ENCODE data around the gene AHCY. TPM values are rescaled to one million over a fixed set of nuclear protein-coding genes. Genes with fewer than 3 reads are reported as not detected.
A peak's percentile ranks its signal among the peaks of the same experiment; 100 is the strongest.
"Not testable (repeated sequence)": the region's sequence is repeated elsewhere in the genome, so short reads cannot be mapped to it uniquely, and the experiment has no call there.

Gene AHCY
- total RNA-seq, 1 experiment from 2014 or later, result 251 TPM

GRCh38 chr20:34264141-34264540 is 39.0 kb downstream of the AHCY start:
- H3K27me3 ChIP-seq, result no peaks in the 10 kb centered on the region
- H3K4me3 ChIP-seq, result no peak overlapping the region

GRCh38 chr20:34263468-34263867 is 39.7 kb downstream of the AHCY start:
- not testable (repeated sequence) for H3K9me3 ChIP-seq (replicated peaks); H3K27me3 ChIP-seq; H3K4me1 ChIP-seq; H3K27ac ChIP-seq; H3K36me3 ChIP-seq; DNase-seq; H3K4me3 ChIP-seq

More at GRCh38 chr20:34264141-34264540, 39.0 kb downstream of the AHCY start:
- H3K4me1 ChIP-seq, result no peaks in the 10 kb centered on the region
- no peak overlapping the region for H3K27ac ChIP-seq
- no peak for DNase-seq
- no peaks in the 10 kb centered on the region for H3K9me3 ChIP-seq (replicated peaks)
- H3K36me3 ChIP-seq, result no peaks in the 10 kb centered on the region

- no peaks in the 10 kb centered on the region for H3K27me3 ChIP-seq
- no peak overlapping the region for H3K4me3 ChIP-seq
- H3K4me1 ChIP-seq, result no peaks in the 10 kb centered on the region
- DNase-seq, result no peak
- H3K9me3 ChIP-seq (replicated peaks), result no peaks in the 10 kb centered on the region
- H3K36me3 ChIP-seq, result no peaks in the 10 kb centered on the region
- no peak overlapping the region for H3K27ac ChIP-seq
Measured at GRCh38 chr20:34262488-34263288, 40.5 kb downstream of the AHCY start.

GRCh38 chr20:34260208-34260942 is 42.8 kb downstream of the AHCY start:
- Histone ChIP-seq H3K27ac (no peak overlapping the region), H3K4me1 (no peaks in the 10 kb centered on the region), H3K27me3 (no peaks in the 10 kb centered on the region), H3K4me3 (no peak overlapping the region), H3K9me3 (replicated peaks) (no peaks in the 10 kb centered on the region), H3K36me3 (no peaks in the 10 kb centered on the region)
- no peak for DNase-seq

- DNase-seq, result no peak
- Histone ChIP-seq H3K9me3 (replicated peaks) (no peaks in the 10 kb centered on the region), H3K4me1 (no peaks in the 10 kb centered on the region), H3K36me3 (no peaks in the 10 kb centered on the region), H3K27ac (no peak overlapping the region), H3K27me3 (no peaks in the 10 kb centered on the region), H3K4me3 (no peak overlapping the region)
Measured at GRCh38 chr20:34256629-34257124, 46.5 kb downstream of the AHCY start.

GRCh38 chr20:34254979-34255378 is 48.2 kb downstream of the AHCY start:
- H3K36me3 ChIP-seq, result no peaks in the 10 kb centered on the region
- DNase-seq, result no peak
- H3K27me3 ChIP-seq, result no peaks in the 10 kb centered on the region

GRCh38 chr20:34252431-34253086 is 50.6 kb downstream of the AHCY start:
- not testable (repeated sequence) for H3K27me3 ChIP-seq; H3K36me3 ChIP-seq; H3K9me3 ChIP-seq (replicated peaks); H3K27ac ChIP-seq; DNase-seq; H3K4me3 ChIP-seq
- H3K4me1 ChIP-seq, result peaks cover 12% of the 10 kb centered on the region

More at GRCh38 chr20:34254979-34255378, 48.2 kb downstream of the AHCY start:
- Histone ChIP-seq H3K9me3 (replicated peaks) (no peaks in the 10 kb centered on the region), H3K4me3 (no peak overlapping the region), H3K27ac (no peak overlapping the region), H3K4me1 (peaks cover under 1% of the 10 kb centered on the region)

- Histone ChIP-seq H3K4me3 (no peak overlapping the region), H3K9me3 (replicated peaks) (no peaks in the 10 kb centered on the region), H3K4me1 (peaks cover 12% of the 10 kb centered on the region), H3K27ac (no peak overlapping the region), H3K36me3 (no peaks in the 10 kb centered on the region), H3K27me3 (no peaks in the 10 kb centered on the region)
- no peak for DNase-seq
Measured at GRCh38 chr20:34251619-34252018, 51.5 kb downstream of the AHCY start.

- Histone ChIP-seq H3K27ac (no peak overlapping the region), H3K27me3 (no peaks in the 10 kb centered on the region), H3K36me3 (no peaks in the 10 kb centered on the region), H3K4me1 (peaks cover 12% of the 10 kb centered on the region), H3K9me3 (replicated peaks) (no peaks in the 10 kb centered on the region), H3K4me3 (no peak overlapping the region)
- DNase-seq, result no peak
Measured at GRCh38 chr20:34250005-34250404, 53.1 kb downstream of the AHCY start.

GRCh38 chr20:34249291-34249690 is 53.9 kb downstream of the AHCY start:
- peak; percentile 58 to 82 for DNase-seq

GRCh38 chr20:34246126-34246626 is 57.0 kb downstream of the AHCY start:
- no peaks in the 10 kb centered on the region for H3K36me3 ChIP-seq
- no peak overlapping the region for H3K4me3 ChIP-seq
- no peak for DNase-seq
- H3K4me1 ChIP-seq, result peaks cover 12% of the 10 kb centered on the region
- H3K27ac ChIP-seq, result no peak overlapping the region
- no peaks in the 10 kb centered on the region for H3K27me3 ChIP-seq
- H3K9me3 ChIP-seq (replicated peaks), result no peaks in the 10 kb centered on the region

More at GRCh38 chr20:34249291-34249690, 53.9 kb downstream of the AHCY start:
- H3K27me3 ChIP-seq, result no peaks in the 10 kb centered on the region
- no peak overlapping the region for H3K4me3 ChIP-seq
- peaks cover 12% of the 10 kb centered on the region for H3K4me1 ChIP-seq
- no peak overlapping the region for H3K27ac ChIP-seq
- no peaks in the 10 kb centered on the region for H3K9me3 ChIP-seq (replicated peaks)
- H3K36me3 ChIP-seq, result no peaks in the 10 kb centered on the region

- Histone ChIP-seq H3K27ac (no peak overlapping the region), H3K36me3 (no peaks in the 10 kb centered on the region), H3K9me3 (replicated peaks) (0 out of 2 replicates have a peak, but pooled peaks cover 3% of the 10 kb centered on the region), H3K27me3 (0 out of 2 replicates have a peak, but pooled peaks cover 2% of the 10 kb centered on the region), H3K4me3 (no peak overlapping the region), H3K4me1 (no peaks in the 10 kb centered on the region)
- no peak for DNase-seq
Measured at GRCh38 chr20:34243377-34243776, 59.8 kb downstream of the AHCY start.

- Histone ChIP-seq H3K27me3 (0 out of 2 replicates have a peak, but pooled peaks cover 2% of the 10 kb centered on the region), H3K27ac (no peak overlapping the region), H3K36me3 (no peaks in the 10 kb centered on the region), H3K4me1 (no peaks in the 10 kb centered on the region), H3K4me3 (no peak overlapping the region), H3K9me3 (replicated peaks) (peaks cover 6% of the 10 kb centered on the region; the same call in 1 of the 2 replicates)
- DNase-seq, result no peak
Measured at GRCh38 chr20:34242879-34243278, 60.3 kb downstream of the AHCY start.

- peaks cover 13% of the 10 kb centered on the region; the same call in 1 of the 2 replicates for H3K9me3 ChIP-seq (replicated peaks)
- H3K27me3 ChIP-seq, DNase-seq, H3K4me3 ChIP-seq, H3K36me3 ChIP-seq, H3K4me1 ChIP-seq, H3K27ac ChIP-seq: not testable (repeated sequence)
Measured at GRCh38 chr20:34242015-34242414, 61.1 kb downstream of the AHCY start.

Data from SJCRH30 (cell line).